Activated CD4-positive, alpha-beta memory T cell treated with anti-CD3 and anti-CD28 coated beads, Interleukin-2, amount 10 ng/mL, durations not matched to agents 7 days and 5 days (primary cell): ENCODE measurements around the gene TRNP1. TPM values are rescaled to one million over a fixed set of nuclear protein-coding genes. Genes with fewer than 3 reads are reported as not detected.

Experiments used
- CTCF ChIA-PET: fragments of 350-600 bp; sonication (Branson Sonifier 250); formaldehyde crosslinking; loops from one replicate; lab custom pipeline; 2021; ENCODE audit warnings: antibody characterized with exemption, inconsistent platforms; lab: Charles Lee
- POLR2A ChIA-PET: fragments of 350-600 bp; sonication (Branson Sonifier 250); formaldehyde crosslinking; loops from one replicate; lab custom pipeline; 2021; ENCODE audit warnings: antibody characterized with exemption; lab: Charles Lee
- DNase-seq: peaks from one replicate; pipeline ENCODE4 v3.0.0-alpha.2; 2020
- H3K27ac Mint-ChIP-seq: one replicate; pipeline ENCODE4 v1.8.0; 2021; ENCODE audit warnings: mild to moderate bottlenecking, mixed read lengths
- H3K27me3 Mint-ChIP-seq: one replicate; pipeline ENCODE4 v1.8.0; 2021; ENCODE audit warnings: mixed read lengths
- H3K36me3 Mint-ChIP-seq: one replicate; pipeline ENCODE4 v1.8.0; 2021; ENCODE audit warnings: low read depth, mixed read lengths
- H3K4me1 Mint-ChIP-seq: one replicate; pipeline ENCODE4 v1.8.0; 2021; ENCODE audit warnings: mixed read lengths
- H3K4me3 Mint-ChIP-seq: one replicate; pipeline ENCODE4 v1.8.0; 2021; ENCODE audit warnings: mild to moderate bottlenecking, mixed read lengths
- H3K9me3 Mint-ChIP-seq: one replicate; pipeline ENCODE4 v1.8.0; 2021; ENCODE audit warnings: mixed read lengths
- total RNA-seq, 2 experiments: library from RNA; stranded (reverse); gene quantifications; one replicate each; pipeline ENCODE4 v1.2.3, GENCODE V29; 2021

TRNP1 gene
- total RNA-seq, 2 experiments from 2014 or later, result not detected

DNA sequence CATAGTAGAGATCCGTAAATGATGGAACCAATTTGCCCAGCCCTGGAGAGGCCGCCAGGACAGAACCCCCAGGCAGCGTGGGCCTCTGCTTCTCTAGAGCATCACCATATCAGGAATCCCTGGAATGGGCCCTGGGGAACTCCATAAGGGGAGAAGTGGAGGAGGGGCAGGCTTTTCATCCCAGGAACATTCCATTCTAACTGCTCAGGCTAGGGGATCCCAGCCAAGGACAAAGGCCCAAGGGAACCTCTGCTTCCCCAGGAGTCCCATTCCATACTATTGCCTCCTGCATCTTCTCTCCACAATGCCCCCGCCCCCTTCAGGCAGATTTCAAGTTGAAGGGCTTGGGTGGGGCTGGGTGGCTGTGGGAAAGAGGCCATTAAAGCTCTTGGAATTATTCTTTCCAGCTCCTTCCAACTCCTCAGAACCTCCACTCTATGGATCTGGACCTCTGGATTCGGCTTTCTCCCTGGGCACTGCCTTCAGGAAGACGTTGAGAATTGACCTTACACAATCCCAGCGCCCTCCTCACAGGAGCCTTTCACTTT is 6.0 kb downstream of the TRNP1 start:
- ChIA-PET POLR2A (no interaction called here), CTCF (no interaction called here)
- H3K9me3 Mint-ChIP-seq, result no peaks in the 10 kb centered on the region
- peaks cover 7% of the 10 kb centered on the region for H3K4me1 Mint-ChIP-seq
- H3K27ac Mint-ChIP-seq, result no peak overlapping the region
- peaks cover 36% of the 10 kb centered on the region for H3K27me3 Mint-ChIP-seq
- H3K36me3 Mint-ChIP-seq, result no peaks in the 10 kb centered on the region
- H3K4me3 Mint-ChIP-seq, result no peak overlapping the region
- DNase-seq, result no peak

DNA sequence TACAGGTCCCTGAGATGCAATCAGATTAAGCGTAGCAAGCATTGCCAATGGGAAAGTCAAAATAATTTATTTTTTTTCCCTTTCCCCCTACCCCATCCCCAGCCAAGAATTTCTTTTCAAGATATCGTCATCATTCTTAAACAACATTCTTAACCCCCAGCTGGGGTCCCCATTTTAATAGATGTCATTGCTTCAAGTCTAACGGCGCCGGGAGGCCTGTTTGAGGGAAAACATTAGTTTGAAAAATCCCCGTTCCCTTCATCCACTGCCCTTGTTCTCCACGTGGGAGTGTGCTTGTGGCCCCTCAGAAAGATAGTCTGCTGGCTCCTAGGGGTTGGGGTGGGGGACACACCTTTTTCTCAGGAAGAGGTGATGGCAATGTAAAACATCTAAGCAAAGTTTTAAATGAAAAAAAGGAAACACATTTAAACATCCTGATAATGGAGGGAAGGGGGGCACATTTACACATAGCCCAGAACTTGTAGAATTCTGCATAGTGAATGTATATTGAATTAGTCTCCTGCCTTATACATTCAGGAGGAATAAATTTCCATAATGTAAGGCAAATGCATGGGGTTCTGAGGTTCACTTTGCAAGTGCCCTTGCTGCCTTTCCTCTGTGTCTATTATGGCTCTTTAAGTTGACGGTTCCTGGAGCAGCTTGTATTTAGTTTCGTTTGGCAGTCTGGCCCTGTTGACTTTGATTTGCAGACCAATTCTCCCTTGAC is 6.8 kb downstream of the TRNP1 start:
- Mint-ChIP-seq H3K27me3 (peaks cover 29% of the 10 kb centered on the region), H3K4me3 (no peak overlapping the region), H3K9me3 (no peaks in the 10 kb centered on the region), H3K4me1 (peaks cover 6% of the 10 kb centered on the region), H3K27ac (no peak overlapping the region), H3K36me3 (no peaks in the 10 kb centered on the region)
- DNase-seq, result no peak
- CTCF ChIA-PET, result interaction anchor here (0.5 to 1.1 kb wide), 2 partner anchors 44 to 638 kb away, joined by 3 read pairs; no protein-coding TSS in a partner anchor
- POLR2A ChIA-PET, result no interaction called here

DNA sequence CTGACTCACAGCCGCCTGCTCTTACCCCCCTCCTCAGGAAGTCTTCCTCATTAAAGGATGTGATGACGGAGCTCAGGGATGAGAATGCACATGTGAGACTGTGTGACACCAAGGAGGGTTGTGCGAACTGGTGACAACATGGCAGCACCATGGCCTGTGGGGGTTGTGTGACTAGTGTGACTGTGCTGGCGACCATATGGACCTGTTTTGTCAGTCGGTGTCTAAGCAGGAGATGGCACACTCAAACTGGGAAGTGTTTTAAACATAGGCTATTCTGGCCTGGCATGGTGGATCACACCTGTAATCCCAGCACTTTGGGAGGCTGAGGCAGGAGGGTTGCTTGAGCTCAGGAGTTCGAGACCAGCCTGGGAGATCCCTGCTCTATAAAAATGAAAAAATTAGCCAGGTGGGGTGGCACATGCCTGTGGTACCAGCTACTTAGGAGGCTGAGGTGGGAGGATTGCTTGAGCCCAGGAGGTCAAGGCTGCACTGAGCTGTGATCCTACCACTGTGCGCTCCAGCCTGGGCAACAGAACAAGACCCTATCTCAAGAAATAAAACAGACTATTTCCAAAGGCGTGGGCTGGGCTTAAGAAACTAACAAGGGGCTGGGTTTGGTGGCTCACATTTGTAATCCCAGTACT is 7.4 kb downstream of the TRNP1 start:
- no peak overlapping the region for H3K27ac Mint-ChIP-seq
- CTCF ChIA-PET, result interaction anchor here (0.5 to 1.1 kb wide), 2 partner anchors 44 to 638 kb away, joined by 3 read pairs; no protein-coding TSS in a partner anchor
- no peaks in the 10 kb centered on the region for H3K9me3 Mint-ChIP-seq
- DNase-seq, result no peak
- POLR2A ChIA-PET, result no interaction called here
- H3K4me3 Mint-ChIP-seq, result no peak overlapping the region
- peaks cover 6% of the 10 kb centered on the region for H3K4me1 Mint-ChIP-seq
- no peaks in the 10 kb centered on the region for H3K36me3 Mint-ChIP-seq
- H3K27me3 Mint-ChIP-seq, result peaks cover 22% of the 10 kb centered on the region

DNA sequence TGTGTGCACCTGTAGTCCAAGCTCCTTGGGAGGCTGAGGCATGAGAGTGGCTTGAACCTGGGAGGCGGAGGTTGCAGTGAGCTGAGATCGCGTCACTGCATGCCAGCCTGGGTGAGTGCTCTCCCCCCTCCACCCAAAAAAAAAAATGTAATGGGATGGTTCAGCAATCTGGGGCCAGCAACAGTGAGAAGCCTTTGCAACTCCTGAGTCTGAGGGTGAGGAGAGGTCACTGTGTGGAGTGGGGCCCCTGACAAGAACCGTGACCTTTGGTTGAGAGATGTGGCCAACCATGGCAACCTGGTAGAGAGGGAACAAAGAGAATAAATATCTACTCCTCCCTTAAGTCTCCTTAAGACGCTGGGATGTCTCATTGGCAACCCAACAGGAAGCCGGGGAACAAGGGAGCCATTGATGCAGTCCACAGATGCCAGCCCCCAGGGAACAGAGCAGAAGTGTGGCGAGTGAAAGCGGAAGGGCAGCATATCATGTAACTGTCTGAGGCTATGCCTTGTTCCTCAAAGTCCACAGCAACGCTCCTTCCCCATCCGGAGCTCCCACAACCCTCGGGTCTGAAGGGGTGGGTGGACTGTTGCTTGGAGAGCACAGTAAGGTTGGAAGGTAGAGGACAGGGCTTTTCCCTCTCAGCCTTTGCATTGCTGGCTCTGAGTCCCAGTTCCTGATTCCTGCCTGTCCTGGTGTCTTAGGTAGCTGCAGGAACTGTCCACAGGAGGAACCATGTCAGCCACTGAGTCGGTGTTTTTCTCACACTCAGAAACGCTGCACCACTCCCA is 8.3 kb downstream of the TRNP1 start:
- Mint-ChIP-seq H3K36me3 (no peaks in the 10 kb centered on the region), H3K4me1 (peaks cover 6% of the 10 kb centered on the region), H3K9me3 (no peaks in the 10 kb centered on the region), H3K27me3 (peaks cover 14% of the 10 kb centered on the region), H3K4me3 (no peak overlapping the region), H3K27ac (no peak overlapping the region)
- ChIA-PET POLR2A (no interaction called here), CTCF (interaction anchor here (1.1 kb wide), 1 partner anchor 43 kb away, joined by 3 read pairs; no protein-coding TSS in a partner anchor)
- DNase-seq, result no peak

DNA sequence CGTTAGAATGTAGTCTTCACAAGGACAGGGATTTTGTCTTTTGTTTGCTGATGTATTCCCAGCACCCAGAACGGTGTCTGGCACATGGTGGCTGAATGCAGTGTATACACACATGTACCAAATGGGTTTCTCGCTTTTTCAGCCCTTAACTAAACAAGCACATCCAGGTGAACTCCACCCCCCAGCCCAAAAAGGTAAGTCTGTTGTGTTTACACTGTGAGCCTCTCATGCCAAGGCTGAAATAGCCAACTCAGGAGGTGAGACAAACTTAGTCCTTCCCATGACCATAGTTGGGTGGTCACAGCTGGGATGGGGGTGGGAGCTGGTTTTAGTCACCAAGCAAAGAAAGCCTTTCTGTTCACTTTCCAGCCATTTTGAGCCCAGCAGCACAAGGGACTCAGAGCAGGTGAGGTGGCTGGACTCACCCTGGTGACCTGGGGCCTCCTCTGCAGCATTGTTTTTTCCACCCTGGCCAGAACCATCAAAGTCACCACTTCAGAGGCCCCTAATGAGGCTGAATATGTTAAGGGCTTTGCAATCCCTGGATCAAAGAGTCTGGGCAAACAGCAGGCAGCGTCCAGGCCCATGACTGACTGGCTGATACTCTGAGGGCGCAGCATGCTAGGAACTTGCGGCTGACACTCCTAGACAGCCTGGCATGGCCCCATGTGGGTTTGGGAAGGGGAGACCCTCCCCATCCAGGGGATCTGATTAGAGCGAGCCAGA is 10.4 kb downstream of the TRNP1 start:
- Mint-ChIP-seq H3K9me3 (no peaks in the 10 kb centered on the region), H3K36me3 (no peaks in the 10 kb centered on the region), H3K27ac (no peak overlapping the region), H3K4me1 (peaks cover 3% of the 10 kb centered on the region), H3K27me3 (peaks cover 8% of the 10 kb centered on the region), H3K4me3 (no peak overlapping the region)
- no peak for DNase-seq
- ChIA-PET CTCF (no interaction called here), POLR2A (no interaction called here)

DNA sequence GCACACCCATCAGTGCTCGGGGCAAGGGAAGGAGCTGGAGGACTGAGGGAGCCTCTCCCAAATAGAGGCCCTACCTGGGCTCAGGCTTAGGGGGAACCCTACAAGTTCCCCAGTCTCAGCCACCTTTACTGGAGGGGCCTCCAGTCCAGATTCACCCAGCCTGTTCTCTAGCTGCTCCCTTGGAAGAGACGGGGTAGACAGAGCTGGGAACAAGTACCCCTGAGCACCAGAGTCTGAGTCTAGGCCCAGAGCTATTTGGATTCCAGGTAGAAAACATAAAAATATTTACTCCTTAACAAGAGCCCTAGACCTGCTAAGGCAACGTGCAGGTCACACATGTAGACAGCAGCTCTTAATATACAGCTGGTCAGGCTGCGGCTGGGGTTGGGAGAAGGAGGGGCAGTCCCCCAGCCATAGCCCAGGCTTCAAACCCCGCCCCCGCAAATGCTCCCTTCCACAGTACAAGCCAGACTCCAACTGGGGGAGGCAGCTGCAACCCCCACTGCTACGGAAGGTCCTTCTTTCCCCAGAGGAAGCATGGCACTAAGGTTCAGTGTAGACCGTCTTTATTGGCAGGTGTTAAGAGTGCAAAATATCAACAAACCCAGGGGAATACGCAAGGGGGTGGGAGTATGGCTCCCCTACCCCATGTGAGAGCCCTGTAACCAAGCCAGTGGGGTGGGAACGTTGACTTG is 11.1 kb downstream of the TRNP1 start:
- Mint-ChIP-seq H3K4me3 (no peak overlapping the region), H3K36me3 (no peaks in the 10 kb centered on the region), H3K27ac (no peak overlapping the region), H3K9me3 (no peaks in the 10 kb centered on the region), H3K4me1 (peaks cover 3% of the 10 kb centered on the region), H3K27me3 (peaks cover 8% of the 10 kb centered on the region)
- CTCF ChIA-PET, result no interaction called here
- POLR2A ChIA-PET, result no interaction called here
- no peak for DNase-seq

DNA sequence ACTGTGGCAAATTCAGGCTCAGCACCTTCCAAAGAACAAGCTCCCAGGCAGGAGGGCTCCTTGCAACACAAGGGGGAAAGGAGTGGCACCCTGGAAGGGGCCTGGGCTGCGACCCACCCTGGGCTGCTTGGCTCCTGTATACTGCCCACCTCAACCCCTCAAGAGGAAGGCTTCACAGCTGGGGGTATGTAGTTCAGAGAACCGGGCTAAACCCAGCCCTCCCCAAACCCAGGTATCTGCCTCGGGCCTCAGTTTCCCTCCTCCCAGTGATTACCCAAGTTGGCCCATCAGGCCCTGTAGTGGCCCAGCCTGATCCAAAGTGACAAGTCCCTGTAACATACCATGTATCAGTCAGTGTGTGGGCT is 11.7 kb downstream of the TRNP1 start:
- Mint-ChIP-seq H3K27me3 (peaks cover 14% of the 10 kb centered on the region), H3K27ac (no peak overlapping the region), H3K4me3 (no peak overlapping the region), H3K4me1 (peaks cover 3% of the 10 kb centered on the region), H3K36me3 (no peaks in the 10 kb centered on the region), H3K9me3 (no peaks in the 10 kb centered on the region)
- no peak for DNase-seq
- ChIA-PET CTCF (no interaction called here), POLR2A (no interaction called here)

DNA sequence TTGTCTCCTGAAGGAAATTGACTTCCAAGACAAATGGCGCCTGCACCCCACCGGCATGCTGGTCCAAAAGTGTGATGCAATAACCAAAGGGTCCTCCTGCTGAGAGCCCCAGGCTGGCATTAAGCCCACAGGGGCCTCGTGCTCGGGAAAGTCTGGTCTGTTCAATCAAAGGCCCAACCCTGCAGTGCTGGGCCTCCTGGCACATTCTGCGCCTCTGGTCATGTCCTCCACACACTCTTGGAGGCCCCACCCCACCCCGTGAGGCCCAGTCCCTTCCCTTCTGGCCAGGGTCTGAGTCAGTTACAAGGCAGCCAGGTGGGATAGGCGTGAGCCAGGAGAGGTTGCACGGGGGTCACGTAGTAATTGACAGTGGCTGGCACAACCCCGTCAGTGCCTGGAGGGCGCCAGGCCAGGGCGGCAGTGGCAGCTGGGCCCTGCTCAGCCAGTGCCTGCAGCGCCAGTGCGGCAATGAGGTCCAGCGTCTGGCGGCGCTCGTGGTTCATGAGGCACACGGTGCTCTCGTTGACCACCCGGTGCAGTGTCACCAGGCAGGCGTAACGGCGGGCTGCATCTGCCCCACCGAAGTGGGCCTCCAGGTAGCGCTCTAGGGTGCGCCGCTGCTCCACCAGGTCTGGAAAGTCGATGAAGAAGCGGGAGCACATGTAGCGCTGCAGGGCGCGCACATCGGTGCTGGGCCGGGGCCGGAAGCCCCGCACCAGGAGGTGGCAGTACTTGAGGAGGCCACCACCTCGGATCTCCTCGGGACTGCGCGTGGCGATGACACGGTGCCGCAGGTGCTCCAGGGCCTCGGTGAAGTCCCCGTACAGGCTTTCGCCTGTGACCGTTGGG is 12.4 kb downstream of the TRNP1 start:
- H3K4me3 Mint-ChIP-seq, result no peak overlapping the region
- POLR2A ChIA-PET, result no interaction called here
- H3K4me1 Mint-ChIP-seq, result peaks cover 3% of the 10 kb centered on the region
- no peak overlapping the region for H3K27ac Mint-ChIP-seq
- no peaks in the 10 kb centered on the region for H3K36me3 Mint-ChIP-seq
- H3K9me3 Mint-ChIP-seq, result no peaks in the 10 kb centered on the region
- H3K27me3 Mint-ChIP-seq, result peaks cover 13% of the 10 kb centered on the region
- DNase-seq, result no peak
- CTCF ChIA-PET, result interaction anchor here (1.3 kb wide), 1 partner anchor 40 kb away, joined by 3 read pairs; no protein-coding TSS in a partner anchor

DNA sequence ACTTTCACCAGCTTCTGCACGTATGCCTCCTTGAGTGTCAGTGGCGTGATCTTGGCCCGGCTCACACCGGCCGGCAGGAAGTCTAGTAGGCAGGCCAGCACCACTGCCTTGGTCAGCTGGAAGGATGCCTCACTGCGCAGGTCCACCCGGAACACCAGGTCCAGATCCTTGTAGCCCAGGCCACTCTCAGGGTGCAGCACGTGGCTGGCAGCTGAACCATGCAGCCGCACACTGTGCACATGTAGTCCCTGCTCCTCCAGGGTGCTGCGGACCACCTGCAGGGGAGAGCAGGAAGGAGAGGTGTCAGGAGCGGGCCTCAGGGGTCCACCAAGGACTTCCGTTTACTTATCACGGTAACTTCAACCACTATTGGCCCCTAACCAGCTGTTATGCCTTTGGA is 13.2 kb downstream of the TRNP1 start:
- no peak overlapping the region for H3K27ac Mint-ChIP-seq
- ChIA-PET POLR2A (interaction anchor here (0.6 kb wide), 1 partner anchor 278 kb away, joined by 5 read pairs; no protein-coding TSS in a partner anchor), CTCF (interaction anchor here (1.3 kb wide), 1 partner anchor 39 kb away, joined by 3 read pairs; no protein-coding TSS in a partner anchor)
- H3K27me3 Mint-ChIP-seq, result peaks cover 17% of the 10 kb centered on the region
- no peaks in the 10 kb centered on the region for H3K36me3 Mint-ChIP-seq
- H3K4me3 Mint-ChIP-seq, result no peak overlapping the region
- peaks cover 1% of the 10 kb centered on the region for H3K4me1 Mint-ChIP-seq
- no peaks in the 10 kb centered on the region for H3K9me3 Mint-ChIP-seq
- DNase-seq, result no peak

DNA sequence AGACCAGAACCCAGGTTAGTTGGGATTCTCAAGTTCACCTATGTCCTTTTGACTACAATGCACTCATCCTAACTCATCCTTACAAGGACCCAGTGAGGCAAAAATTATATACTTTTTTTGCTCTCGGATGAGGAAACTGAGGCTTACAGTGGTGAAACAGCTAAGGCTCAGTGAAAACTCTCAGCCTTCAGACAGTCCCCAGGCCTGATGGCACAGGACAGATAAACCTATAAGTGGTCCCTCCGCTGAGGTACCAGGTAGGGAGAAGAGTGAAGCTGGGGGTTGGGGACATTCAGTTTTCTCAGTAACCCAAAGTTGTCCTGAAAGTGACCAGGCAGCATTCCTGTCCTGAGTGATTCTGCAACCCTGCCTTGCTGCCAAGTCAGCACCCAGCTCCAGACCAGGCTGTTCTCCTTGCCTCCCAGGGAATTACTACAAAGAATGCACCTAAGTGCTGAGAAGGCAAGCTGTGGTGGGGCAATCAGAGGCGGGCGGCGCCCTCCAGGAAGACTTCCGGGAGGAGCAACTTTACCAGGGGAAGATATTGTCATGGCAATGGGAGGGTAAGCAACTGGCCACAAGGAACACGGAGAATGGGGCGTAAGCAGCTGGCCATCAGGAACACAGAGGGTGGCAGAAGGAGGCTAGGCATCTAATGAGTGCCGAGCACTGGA is 14.6 kb downstream of the TRNP1 start:
- H3K27me3 Mint-ChIP-seq, result peaks cover 24% of the 10 kb centered on the region
- POLR2A ChIA-PET, result no interaction called here
- CTCF ChIA-PET, result interaction anchor here (0.6 kb wide), 1 partner anchor 10 kb away, joined by 3 read pairs; no protein-coding TSS in a partner anchor
- no peaks in the 10 kb centered on the region for H3K36me3 Mint-ChIP-seq
- H3K4me1 Mint-ChIP-seq, result peaks cover 6% of the 10 kb centered on the region
- no peaks in the 10 kb centered on the region for H3K9me3 Mint-ChIP-seq
- no peak overlapping the region for H3K27ac Mint-ChIP-seq
- DNase-seq, result no peak
- H3K4me3 Mint-ChIP-seq, result no peak overlapping the region
